GM23248 (cell line): ENCODE data around the gene GMEB2. TPM values are rescaled to one million over a fixed set of nuclear protein-coding genes. Genes with fewer than 3 reads are reported as not detected.
"Not testable (repeated sequence)": the region's sequence is repeated elsewhere in the genome, so short reads cannot be mapped to it uniquely, and the experiment has no call there.

Source experiments
- DNase-seq: peaks from one replicate; pipeline ENCODE4 v3.0.0-alpha.2; 2015
- H2AFZ ChIP-seq: fragments of 200-600 bp; sonication (generic); 2 replicates; pipeline ENCODE4 v1.6.1; 2016; ENCODE audit warnings: antibody characterized with exemption
- H3F3A ChIP-seq: fragments of 200-600 bp; sonication (generic); 2 replicates; pipeline ENCODE4 v1.6.1; 2016; ENCODE audit warnings: mild to moderate bottlenecking, antibody characterized with exemption, mixed run types; ENCODE audit not compliant: insufficient read depth
- H3K27ac ChIP-seq: fragments of 200-600 bp; sonication (generic); 2 replicates; pipeline ENCODE4 v1.5.1; 2016; ENCODE audit warnings: mild to moderate bottlenecking
- H3K27me3 ChIP-seq: fragments of 200-600 bp; sonication (generic); replicated peaks from 2 replicates; pipeline ENCODE4 v1.6.1; 2016; ENCODE audit warnings: mild to moderate bottlenecking; ENCODE audit not compliant: insufficient read depth
- H3K36me3 ChIP-seq: fragments of 200-600 bp; sonication (generic); 2 replicates; pipeline ENCODE4 v1.6.1; 2016; ENCODE audit warnings: low read depth, mild to moderate bottlenecking
- H3K4me1 ChIP-seq: fragments of 200-600 bp; sonication (generic); 2 replicates; pipeline ENCODE4 v1.6.1; 2016; ENCODE audit warnings: mild to moderate bottlenecking; ENCODE audit not compliant: insufficient read depth
- H3K4me2 ChIP-seq: fragments of 200-600 bp; sonication (generic); one replicate; pipeline ENCODE4 v1.6.1; 2016; ENCODE audit warnings: mild to moderate bottlenecking; ENCODE audit not compliant: unreplicated experiment
- H3K4me3 ChIP-seq: fragments of 200-600 bp; sonication (generic); 2 replicates; pipeline ENCODE4 v1.5.1; 2016; ENCODE audit warnings: mild to moderate bottlenecking
- H3K79me2 ChIP-seq: fragments of 200-600 bp; sonication (generic); 2 replicates; pipeline ENCODE4 v1.6.1; 2016; ENCODE audit warnings: mild to moderate bottlenecking; ENCODE audit not compliant: insufficient read depth
- H3K9ac ChIP-seq: fragments of 200-600 bp; sonication (generic); 2 replicates; pipeline ENCODE4 v1.6.1; 2016; ENCODE audit warnings: mild to moderate bottlenecking
- H3K9me2 ChIP-seq: fragments of 200-600 bp; sonication (generic); 2 replicates; pipeline ENCODE4 v1.6.1; 2016; ENCODE audit warnings: mixed run types, mild to moderate bottlenecking, moderate library complexity; ENCODE audit not compliant: insufficient read depth
- H3K9me3 ChIP-seq: fragments of 200-600 bp; sonication (generic); one replicate; pipeline ENCODE4 v1.6.1; 2017; ENCODE audit warnings: low read depth
- H4K20me1 ChIP-seq: fragments of 200-600 bp; sonication (generic); 2 replicates; pipeline ENCODE4 v1.6.0; 2016; ENCODE audit not compliant: insufficient read depth
- EZH2 ChIP-seq: fragments of 200-600 bp; sonication (generic); IDR thresholded peaks from 2 replicates; pipeline ENCODE4 v1.6.1; 2018; ENCODE audit warnings: antibody characterized with exemption, mild to moderate bottlenecking; ENCODE audit not compliant: insufficient read depth, poor library complexity, severe bottlenecking
- EZH2phosphoT487 ChIP-seq: fragments of 200-600 bp; sonication (generic); IDR thresholded peaks from 2 replicates; pipeline ENCODE4 v1.6.1; 2018; ENCODE audit warnings: antibody characterized with exemption, moderate library complexity, mild to moderate bottlenecking, low read depth; ENCODE audit not compliant: insufficient read depth
- WGBS, 2 experiments: methylation state at CpG; one replicate each; pipeline ENCODE4 v1.1.6; 2015 to 2017; ENCODE audit warnings: low lambda C conversion rate in 2 of 2, low coverage in 1 of 2; ENCODE audit errors: missing lambda C conversion rate in 2 of 2; 5-methylcytosine and 5-hydroxymethylcytosine counted together
- in situ Hi-C: fragments of 300-500 bp; cut with MboI; formaldehyde crosslinking; loops from 2 replicates; pipeline ENCODE4 v1.15.0; 2020
- polyA plus RNA-seq: library from polyadenylated mRNA; unstranded; fragments of >200 nt; fragmentation: Nextera tagmentation; extraction: Ambion mirVana; gene quantifications from 2 replicates; pipeline ENCODE4 v1.2.1, GENCODE V29; 2016
- total RNA-seq: library from RNA; depleted of rRNA; stranded (reverse); fragments of >200 nt; shearing (Covaris generic); gene quantifications from 2 replicates; pipeline ENCODE4 v1.2.3, GENCODE V29; 2014; rRNA removed

Gene GMEB2
- total RNA-seq: 13.6 and 15.4 TPM in 2 replicates
- polyA plus RNA-seq: 7.7 and 7.8 TPM in 2 replicates

- Histone ChIP-seq H3K4me1 (peaks cover 7% of the 10 kb centered on the region), H2AFZ (peak within 1 kb of the TSS; percentile 79), H3K9me2 (no peaks in the 10 kb centered on the region), H3F3A (0 out of 2 replicates have a peak, but pooled peaks cover 8% of the 10 kb centered on the region), H3K79me2 (peaks cover 76% of the 10 kb centered on the region), H3K27ac (peak within 1 kb of the TSS; percentile 92), H4K20me1 (no peaks in the 10 kb centered on the region), H3K9ac (peak within 1 kb of the TSS; percentile 100), H3K27me3 (no peaks in the 10 kb centered on the region), H3K4me3 (peak within 1 kb of the TSS; percentile 95), H3K36me3 (no peaks in the 10 kb centered on the region), H3K4me2 (peak within 1 kb of the TSS; percentile 91), H3K9me3 (no peaks in the 10 kb centered on the region)
- TF ChIP-seq EZH2 (no peak), EZH2phosphoT487 (no peak)
- DNase-seq: no peak
- in situ Hi-C loops: no loop called here
- 0 to 1% methylated on average over 9 to 74 of the region's 114 CpGs for WGBS, 2 experiments
Measured at GRCh38 chr20:63626424-63627128, at the start of gene GMEB2. TSS of gene GMEB2 (minus strand) at chr20:63627101. CDS start at chr20:63619397, 7,704 bp downstream.

GRCh38 chr20:63675681-63676368 is 48.9 kb upstream of the GMEB2 start:
- no peaks in the 10 kb centered on the region for H4K20me1 ChIP-seq
- WGBS, 2 experiments: 97 to 98% methylated on average over 20 of the region's 20 CpGs
- no peaks in the 10 kb centered on the region for H3K36me3 ChIP-seq
- TF ChIP-seq EZH2: no peak
- TF ChIP-seq EZH2phosphoT487: no peak
- no peaks in the 10 kb centered on the region for H3K27me3 ChIP-seq
- no peaks in the 10 kb centered on the region for H3K4me1 ChIP-seq
- no peak overlapping the region for H2AFZ ChIP-seq
- H3K9me2 ChIP-seq: no peaks in the 10 kb centered on the region
- H3K4me3 ChIP-seq: no peak overlapping the region
- no peak for DNase-seq
- H3K79me2 ChIP-seq: no peaks in the 10 kb centered on the region
- no peak overlapping the region for H3K9ac ChIP-seq
- no peaks in the 10 kb centered on the region for H3F3A ChIP-seq
- no peaks in the 10 kb centered on the region for H3K9me3 ChIP-seq
- no peak overlapping the region for H3K4me2 ChIP-seq
- no peak overlapping the region for H3K27ac ChIP-seq
- in situ Hi-C loops: no loop called here

GRCh38 chr20:63673951-63674350 is 47.0 kb upstream of the GMEB2 start:
- H3K27me3 ChIP-seq: no peaks in the 10 kb centered on the region
- no peaks in the 10 kb centered on the region; the same call in 1 of the 2 replicates for H3K36me3 ChIP-seq
- no peak overlapping the region for H3K27ac ChIP-seq
- H3F3A ChIP-seq: no peaks in the 10 kb centered on the region
- no peak for DNase-seq
- H3K79me2 ChIP-seq: no peaks in the 10 kb centered on the region
- no peak for TF ChIP-seq EZH2
- TF ChIP-seq EZH2phosphoT487: no peak
- H4K20me1 ChIP-seq: no peaks in the 10 kb centered on the region
- no peak overlapping the region for H3K4me2 ChIP-seq
- H3K9me3 ChIP-seq: no peaks in the 10 kb centered on the region
- H3K4me3 ChIP-seq: no peak overlapping the region
- no peaks in the 10 kb centered on the region for H3K4me1 ChIP-seq
- in situ Hi-C loops: no loop called here
- H3K9ac ChIP-seq: no peak overlapping the region
- WGBS, 2 experiments: 96 to 98% methylated on average over 14 of the region's 14 CpGs
- H3K9me2 ChIP-seq: no peaks in the 10 kb centered on the region
- no peak overlapping the region for H2AFZ ChIP-seq

GRCh38 chr20:63672666-63673065 is 45.8 kb upstream of the GMEB2 start:
- no peak overlapping the region for H2AFZ ChIP-seq
- in situ Hi-C loops: no loop called here
- H3K36me3 ChIP-seq: no peaks in the 10 kb centered on the region; the same call in 1 of the 2 replicates
- WGBS, 2 experiments: 90 to 93% methylated on average over 10 of the region's 10 CpGs
- no peaks in the 10 kb centered on the region for H3F3A ChIP-seq
- no peaks in the 10 kb centered on the region for H3K9me3 ChIP-seq
- no peak for DNase-seq
- no peaks in the 10 kb centered on the region for H3K9me2 ChIP-seq
- no peak overlapping the region for H3K4me3 ChIP-seq
- H3K4me1 ChIP-seq: no peaks in the 10 kb centered on the region
- TF ChIP-seq EZH2phosphoT487: no peak
- no peak for TF ChIP-seq EZH2
- H3K79me2 ChIP-seq: no peaks in the 10 kb centered on the region
- no peak overlapping the region for H3K4me2 ChIP-seq
- H3K9ac ChIP-seq: no peak overlapping the region
- no peaks in the 10 kb centered on the region for H3K27me3 ChIP-seq
- no peak overlapping the region for H3K27ac ChIP-seq
- no peaks in the 10 kb centered on the region for H4K20me1 ChIP-seq

GRCh38 chr20:63671695-63672094 is 44.8 kb upstream of the GMEB2 start:
- H3K27ac ChIP-seq, H3K4me3 ChIP-seq, H4K20me1 ChIP-seq, H3K27me3 ChIP-seq, H3K4me2 ChIP-seq, H3F3A ChIP-seq, H3K36me3 ChIP-seq, H2AFZ ChIP-seq, in situ Hi-C loops, H3K79me2 ChIP-seq, H3K4me1 ChIP-seq, H3K9me3 ChIP-seq, H3K9ac ChIP-seq, H3K9me2 ChIP-seq, DNase-seq: not testable (repeated sequence)
- WGBS, 2 experiments: 78 to 82% methylated on average over 12 of the region's 12 CpGs
